CD4-positive, alpha-beta T cell treated with Interferon alpha-2 for 1 hour (primary cell): ENCODE results near the gene KDSR.

Source experiments
- DNase-seq, 2 donors: peaks; one replicate each; pipeline ENCODE4 v3.0.0-alpha.2; 2020 to 2022

Gene KDSR

GRCh38 chr18:63303547-63303946, 63.5 kb downstream of the KDSR start:
- DNase-seq, result no peak

DNA sequence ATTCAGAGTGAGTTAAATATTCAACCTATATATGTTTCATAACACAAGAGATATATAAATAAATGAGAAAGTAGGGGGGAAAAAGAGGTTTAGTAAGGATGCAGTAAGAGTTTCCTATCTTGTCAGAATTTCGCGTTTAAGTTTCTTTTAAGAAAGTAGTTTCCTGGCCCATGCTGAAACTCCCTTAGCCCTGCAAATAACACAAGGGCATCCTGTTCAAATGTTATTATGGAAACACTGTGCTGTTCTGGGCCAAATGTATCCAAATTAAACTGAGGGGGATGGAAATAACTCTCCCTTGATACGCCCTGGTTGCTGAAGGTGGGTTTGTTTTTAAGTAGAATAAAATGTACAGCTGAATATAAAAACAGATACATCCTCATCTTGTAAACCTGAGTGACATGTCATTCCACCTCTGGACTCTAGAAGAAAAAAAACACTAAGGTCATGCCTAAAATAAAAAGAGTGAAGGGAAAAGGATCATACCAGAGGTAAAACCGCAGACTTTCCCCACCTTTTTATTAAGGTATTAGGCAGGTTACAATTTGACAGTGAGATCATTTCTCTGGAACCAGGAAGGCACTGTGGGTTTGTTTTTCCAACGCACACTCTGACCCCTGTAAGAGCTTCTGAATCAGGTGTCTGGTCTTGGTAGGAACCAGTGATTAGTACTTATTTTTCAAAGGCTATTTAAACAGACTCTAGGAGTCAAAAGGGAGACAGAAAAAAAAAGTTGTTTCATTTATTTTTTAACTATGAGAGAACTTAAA, 64.2 kb downstream of the KDSR start:
- DNase-seq, result no peak

DNA sequence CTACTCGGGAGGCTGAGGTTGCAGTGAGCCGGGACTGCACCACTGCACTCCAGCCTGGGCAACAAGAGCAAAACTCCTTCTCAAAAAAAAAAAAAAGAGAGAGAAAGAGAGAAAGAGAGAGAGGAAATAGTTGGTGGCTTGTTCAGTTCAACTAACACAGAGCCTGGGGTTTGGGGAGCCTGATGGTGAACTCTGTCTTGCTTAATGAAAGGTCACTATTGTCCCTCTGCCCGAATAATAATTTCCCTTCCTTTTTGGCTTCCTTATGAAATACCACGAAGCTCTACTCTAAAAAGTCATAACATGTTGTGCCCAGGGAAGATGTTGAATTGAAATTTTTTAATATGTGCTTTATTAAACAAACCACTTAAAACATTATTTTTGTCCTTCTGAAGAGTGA, 64.8 kb downstream of the KDSR start:
- DNase-seq, result no peak

- no peak for DNase-seq
Measured at GRCh38 chr18:63301434-63301833, 65.6 kb downstream of the KDSR start.

DNA sequence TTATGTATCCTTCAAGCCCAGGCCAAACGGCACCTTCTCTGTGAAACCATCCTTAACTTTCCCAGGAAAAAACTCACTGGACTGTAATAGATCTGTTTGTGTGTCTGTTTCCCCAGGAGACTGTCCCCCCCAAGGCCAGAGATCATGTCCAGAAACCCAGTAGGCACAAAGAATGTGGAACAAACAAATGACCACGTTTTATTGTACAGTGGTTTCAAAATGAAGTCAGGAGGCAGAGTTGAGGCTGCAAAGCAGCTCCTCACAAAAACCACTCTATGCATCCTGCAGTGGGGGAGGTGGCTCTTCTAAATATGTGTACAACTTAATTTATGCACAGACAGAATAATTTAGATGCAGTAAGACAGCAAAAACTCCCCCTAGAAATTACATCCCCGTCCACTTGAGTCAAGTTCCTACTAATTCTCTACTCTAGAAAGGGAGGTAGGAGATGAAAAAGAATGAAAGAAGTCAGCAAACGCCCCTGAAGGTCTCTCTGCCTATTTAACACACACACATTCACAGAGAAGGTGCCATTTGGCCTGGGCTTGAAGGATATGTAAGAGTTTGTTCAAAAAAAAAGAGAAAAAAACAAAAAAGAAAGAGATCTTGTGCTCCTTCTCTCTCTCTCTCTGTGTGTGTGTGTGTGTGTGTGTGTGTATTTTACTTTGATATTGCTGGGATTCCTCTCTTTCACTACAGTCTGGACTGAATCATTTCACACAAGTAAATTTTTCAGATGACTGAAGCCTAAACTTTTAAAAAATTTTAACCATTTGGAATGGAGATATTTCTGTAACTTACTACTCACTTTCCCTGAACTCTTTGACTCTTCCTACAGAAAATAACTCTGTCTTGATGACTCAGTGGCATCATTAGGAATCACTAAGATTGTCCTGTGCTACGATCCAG, 66.9 kb downstream of the KDSR start:
- DNase-seq, result peak in 1 of 2 donors; percentile 42

- peak in 1 of 2 donors; percentile 57 for DNase-seq
Measured at GRCh38 chr18:63298400-63299365, 68.3 kb downstream of the KDSR start.

DNA sequence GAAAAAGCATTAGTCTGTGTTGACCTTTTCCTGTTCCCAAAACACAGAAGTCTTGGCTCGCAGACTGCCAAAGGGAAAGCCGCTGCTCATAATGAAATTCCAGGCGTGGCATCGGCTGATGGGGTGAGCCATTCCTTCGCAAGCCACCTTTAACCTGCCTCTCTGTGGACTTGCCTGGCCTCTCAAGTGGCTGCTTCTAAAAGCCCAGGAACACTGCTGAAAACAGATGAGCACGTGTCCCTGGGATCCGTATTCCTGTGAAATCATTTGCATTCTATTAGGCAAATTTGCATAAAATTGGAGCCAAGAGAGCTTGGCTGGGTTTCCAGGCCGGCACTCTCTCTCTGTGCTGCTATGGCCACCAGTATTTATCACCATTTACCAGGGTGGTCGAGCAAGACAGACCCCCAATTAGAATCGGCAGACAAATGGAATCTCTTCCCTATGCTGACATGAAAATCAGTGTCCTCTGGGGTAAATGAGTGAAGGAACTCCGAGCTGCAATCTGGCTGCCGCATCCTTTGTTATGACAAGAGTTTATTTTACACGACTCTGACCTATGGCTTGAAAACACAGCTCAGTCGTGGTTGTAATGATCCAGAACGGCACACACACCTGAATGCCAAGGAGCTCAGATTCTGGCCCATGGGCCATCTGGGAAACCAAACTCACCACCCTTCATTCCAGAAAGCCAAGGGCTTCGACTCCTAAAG, 69.2 kb downstream of the KDSR start:
- no peak for DNase-seq

- no peak for DNase-seq
Measured at GRCh38 chr18:63293935-63294334, 73.1 kb downstream of the KDSR start.

DNA sequence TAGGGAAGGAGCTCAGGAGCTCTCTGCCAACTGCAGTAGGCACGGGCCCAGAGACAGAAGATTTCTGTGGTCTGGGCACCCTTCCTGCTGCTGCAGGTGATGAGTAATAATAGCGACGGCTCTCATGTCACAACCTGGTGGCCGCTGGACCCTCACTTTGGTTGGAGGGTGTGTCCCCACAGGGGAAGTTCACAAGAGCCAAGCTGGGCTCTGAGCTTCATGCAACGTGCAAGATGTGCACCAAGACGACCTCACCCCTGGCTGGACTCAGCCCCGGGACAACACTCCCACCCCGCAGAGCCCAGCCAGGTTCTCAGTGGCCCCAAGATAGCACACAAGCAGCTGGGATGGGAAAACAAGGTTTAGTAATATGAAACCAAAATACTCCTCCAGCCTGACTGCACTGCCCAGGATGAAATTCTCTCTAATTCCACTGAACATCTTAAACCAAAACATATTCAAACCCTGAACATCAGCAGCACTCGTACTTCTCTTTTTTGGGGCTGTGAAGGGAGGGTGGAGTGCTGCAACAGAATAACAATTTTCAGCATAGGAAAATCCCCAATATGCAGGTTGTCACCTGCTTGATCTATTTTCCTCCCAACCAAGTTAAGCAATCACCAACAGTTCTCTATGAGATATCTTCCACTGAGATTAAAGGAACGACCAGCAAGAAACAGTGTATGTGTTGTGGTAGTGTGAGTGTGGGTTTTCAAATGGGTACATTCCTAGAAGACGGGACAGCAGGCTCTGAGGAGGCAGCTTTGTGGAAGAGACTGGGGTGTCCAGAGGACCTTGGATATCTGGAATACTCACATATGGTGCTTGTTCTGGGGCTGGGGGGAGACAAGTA, 73.9 kb downstream of the KDSR start:
- DNase-seq, result peak; percentile 26 to 34

- no peak for DNase-seq
Measured at GRCh38 chr18:63291278-63291677, 75.7 kb downstream of the KDSR start.

GRCh38 chr18:63290821-63291200, 76.2 kb downstream of the KDSR start:
- DNase-seq, result peak; percentile 42 to 68

DNA sequence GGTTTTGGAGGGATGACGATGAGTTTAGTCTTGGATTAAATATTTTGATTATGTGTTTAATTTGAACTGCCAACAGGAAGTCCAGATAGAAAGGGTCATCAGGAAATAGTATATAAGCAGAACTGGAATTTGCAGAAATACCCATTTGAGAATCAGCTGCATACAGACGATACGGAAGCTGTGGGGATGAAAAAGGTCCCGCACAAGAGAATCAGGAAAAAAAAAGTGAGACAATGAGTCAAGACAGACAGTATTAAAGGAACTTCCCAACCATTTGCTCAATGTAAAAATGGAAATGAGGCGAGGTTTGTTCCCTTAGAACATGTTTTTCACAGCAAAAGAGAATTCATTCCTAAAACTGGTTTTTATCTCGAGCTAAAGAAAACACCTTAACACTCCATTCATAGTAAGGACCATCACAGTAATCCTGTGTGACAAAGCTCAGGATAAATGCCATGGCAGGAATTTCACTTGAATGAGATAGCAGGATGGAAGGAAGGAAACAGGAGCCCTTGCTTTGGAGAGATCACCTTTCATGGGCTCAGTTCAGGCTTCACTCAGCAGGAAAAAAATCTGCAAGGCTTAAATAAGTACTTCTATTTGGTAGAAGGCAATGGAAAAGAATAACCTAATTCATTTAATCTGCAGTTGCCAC, 76.7 kb downstream of the KDSR start:
- no peak for DNase-seq

GRCh38 chr18:63288311-63288710, 78.7 kb downstream of the KDSR start:
- DNase-seq, result no peak

GRCh38 chr18:63287691-63288220, 79.2 kb downstream of the KDSR start:
- DNase-seq, result no peak

GRCh38 chr18:63286926-63287325, 80.1 kb downstream of the KDSR start:
- DNase-seq, result no peak

- no peak for DNase-seq
Measured at GRCh38 chr18:63284827-63285733, 81.9 kb downstream of the KDSR start.

DNA sequence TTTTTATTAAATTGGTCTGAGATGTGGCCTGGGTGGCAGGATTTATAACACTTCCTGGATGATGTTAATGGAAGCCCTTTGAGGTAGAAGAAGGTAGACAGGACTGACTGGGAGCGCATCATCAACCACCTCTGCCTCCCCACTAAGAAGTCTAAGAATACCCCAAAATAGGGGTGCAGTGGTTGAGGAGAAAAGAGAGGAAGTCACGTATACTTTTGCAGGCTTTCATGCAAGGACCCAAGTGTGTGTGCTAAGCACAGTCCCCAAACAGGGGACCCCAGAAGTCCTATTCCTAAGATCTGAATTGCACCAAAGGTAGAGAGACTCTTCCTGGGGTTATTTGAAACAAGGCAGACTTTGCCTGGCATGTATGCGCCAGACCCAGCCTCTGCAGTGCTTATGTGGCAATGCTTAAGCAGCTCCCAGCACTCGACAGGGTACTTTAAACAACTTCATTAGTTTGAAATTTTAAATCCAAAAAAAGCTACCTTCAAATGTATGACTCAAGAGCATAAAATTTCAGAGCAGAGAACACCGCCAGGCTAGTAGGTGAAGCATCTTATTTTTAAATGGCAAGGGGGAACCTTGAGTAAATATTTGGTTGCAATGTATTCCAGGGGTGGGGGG, 82.7 kb downstream of the KDSR start:
- DNase-seq, result no peak

GRCh38 chr18:63283305-63284094, 83.5 kb downstream of the KDSR start:
- DNase-seq, result no peak
